Transverse colon (tissue), 4 donors: ENCODE results near the gene ZNF445. TPM values are rescaled to one million over a fixed set of nuclear protein-coding genes. Genes with fewer than 3 reads are reported as not detected.

Experiments used
- DNase-seq: peaks from one replicate; pipeline ENCODE4 v3.0.0-alpha.2; 2019
- H3K27ac ChIP-seq, 4 donors: fragments of 200-600 bp; sonication (generic); 2 replicates each; pipeline ENCODE4 v1.5.1; 2016 to 2018; ENCODE audit warnings: inconsistent platforms in 4 of 4
- H3K27me3 ChIP-seq: fragments of 200-600 bp; sonication (generic); 2 replicates; pipeline ENCODE4 v1.5.1; 2017; ENCODE audit warnings: inconsistent platforms
- H3K36me3 ChIP-seq, 4 donors: fragments of 200-600 bp; sonication (generic); 2 replicates each; pipeline ENCODE4 v1.5.1; 2017 to 2019; ENCODE audit warnings: inconsistent platforms in 4 of 4
- H3K4me1 ChIP-seq, 4 donors: fragments of 200-600 bp; sonication (generic); 2 replicates each; pipeline ENCODE4 v1.5.1; 2017 to 2020; ENCODE audit warnings: inconsistent platforms in 4 of 4
- H3K4me3 ChIP-seq, 4 donors: fragments of 200-600 bp; sonication (generic); 1 replicate in 1 of 4; 2 replicates in 3 of 4; pipeline versions ENCODE4 v1.5.1 to v1.6.1; 2017 to 2019; ENCODE audit warnings: inconsistent platforms in 4 of 4
- H3K9me3 ChIP-seq, 2 donors: fragments of 200-600 bp; sonication (generic); 2 replicates each; pipeline ENCODE4 v1.5.1; 2017 to 2019; ENCODE audit warnings: inconsistent platforms in 2 of 2
- CTCF ChIP-seq, 5 experiments: fragments of 200-600 bp in 3 of 5; fragments of 450-650 bp in 2 of 5; sonication (generic) in 3 of 5; IDR thresholded peaks; 1 replicate in 2 of 5; 2 replicates in 3 of 5; pipeline ENCODE4 v1.5.1; 2016 to 2017; ENCODE audit warnings: antibody characterized with exemption in 5 of 5, inconsistent platforms in 3 of 5, mild to moderate bottlenecking in 2 of 5, moderate library complexity in 1 of 5
- EP300 ChIP-seq: sonication (generic); formaldehyde crosslinking; IDR thresholded peaks from one replicate; pipeline ENCODE4 v1.6.1; 2017; ENCODE audit warnings: antibody characterized with exemption, low read depth
- POLR2A ChIP-seq: fragments of 450-650 bp; IDR thresholded peaks from one replicate; pipeline ENCODE4 v1.6.1; 2016; ENCODE audit warnings: antibody characterized with exemption, mild to moderate bottlenecking, moderate library complexity
- POLR2AphosphoS5 ChIP-seq, 3 donors: sonication (generic); formaldehyde crosslinking; IDR thresholded peaks; one replicate each; pipeline ENCODE4 v1.6.1; 2016; ENCODE audit warnings: antibody characterized with exemption in 3 of 3
- WGBS, 2 donors: methylation state at CpG; one replicate each; pipeline ENCODE4 v1.1.5; 2018; ENCODE audit warnings: low coverage in 1 of 2; 5-methylcytosine and 5-hydroxymethylcytosine counted together
- in situ Hi-C, 4 donors: fragments of 200-750 bp; cut with MboI; loops; one replicate each; pipeline versions ENCODE4 v1.15.0 to v1.15.1; 2017; ENCODE audit warnings: low sequenced_read_pairs in 3 of 4, low pct_ligation_motif_present in 1 of 4, low pct_unique_long_range_greater_than_20kb in 1 of 4
- intact Hi-C: fragments of 100-400 bp; cut with DNase I; formaldehyde crosslinking; loops from one replicate; pipeline ENCODE4 v1.15.1; 2023; ENCODE audit warnings: low total_unique reads
- total RNA-seq, 4 donors: library from RNA; depleted of rRNA; stranded (reverse); fragments of >200 nt; gene quantifications; one replicate each; pipeline ENCODE4 v1.1.0, GENCODE V29; 2016

The ZNF445 gene
- total RNA-seq, 4 donors from 2014 or later: 6.8 to 12.7 (median 8.6) TPM

GRCh38 chr3:44492496-44492895 lies 15.0 kb upstream of the ZNF445 start:
- H3K9me3 ChIP-seq: peaks cover 6 to 23% of the 10 kb centered on the region in 2 donors

GRCh38 chr3:44482721-44483120 lies 5.3 kb upstream of the ZNF445 start:
- TF ChIP-seq EP300 (no peak), POLR2AphosphoS5 (IDR thresholded peaks at IDR 0.05) (no peak), CTCF (IDR thresholded peaks at IDR 0.05) (no peak), POLR2A (no peak)
- intact Hi-C loops (no loop called here), in situ Hi-C loops (no loop called here)
- no peak overlapping the region for H3K4me3 ChIP-seq
- H3K4me1 ChIP-seq: peaks cover 0 to 4% (median 1%) of the 10 kb centered on the region in 4 donors
- H3K27ac ChIP-seq: no peak overlapping the region
- no peak for DNase-seq
- H3K9me3 ChIP-seq: peaks cover 0 to 4% of the 10 kb centered on the region in 2 donors
- no peaks in the 10 kb centered on the region for H3K36me3 ChIP-seq
- WGBS, 2 donors: 40 to 44% methylated on average over 1 of the region's 1 CpG
- no peaks in the 10 kb centered on the region for H3K27me3 ChIP-seq

More at GRCh38 chr3:44492496-44492895, 15.0 kb upstream of the ZNF445 start:
- no peaks in the 10 kb centered on the region for H3K27me3 ChIP-seq
- TF ChIP-seq EP300 (no peak), POLR2AphosphoS5 (IDR thresholded peaks at IDR 0.05) (no peak), CTCF (IDR thresholded peaks at IDR 0.05) (no peak)
- intact Hi-C loops (no loop called here), in situ Hi-C loops (no loop called here)
- H3K4me3 ChIP-seq: no peak overlapping the region
- DNase-seq: no peak
- 100% methylated on average over 1 of the region's 1 CpG; no CpG with 5 or more reads in 1 of the 2 donors for WGBS, 2 donors
- H3K36me3 ChIP-seq: peaks cover 0 to 32% (median 0%) of the 10 kb centered on the region in 4 donors
- no peaks in the 10 kb centered on the region for H3K4me1 ChIP-seq
- no peak overlapping the region for H3K27ac ChIP-seq

- intact Hi-C loops: loop anchor here (5.0 kb wide), 1 partner anchor 34 kb away; no protein-coding TSS in a partner anchor
- 80 to 92% methylated on average over 1 to 2 of the region's 2 CpGs for WGBS, 2 donors
- H3K27ac ChIP-seq: no peak overlapping the region
- H3K9me3 ChIP-seq: no peaks in the 10 kb centered on the region
- no peak for TF ChIP-seq POLR2AphosphoS5 (IDR thresholded peaks at IDR 0.05)
- no peak for TF ChIP-seq CTCF (IDR thresholded peaks at IDR 0.05)
- TF ChIP-seq EP300: no peak
- no peak for TF ChIP-seq POLR2A
- H3K27me3 ChIP-seq: no peaks in the 10 kb centered on the region
- peaks cover 5 to 29% (median 12%) of the 10 kb centered on the region in 4 donors for H3K4me1 ChIP-seq
- no peak overlapping the region for H3K4me3 ChIP-seq
- no peak for DNase-seq
- in situ Hi-C loops: no loop called here
- no peaks in the 10 kb centered on the region for H3K36me3 ChIP-seq
Observed at GRCh38 chr3:44478606-44479094, 1.2 kb upstream of the ZNF445 start.

- H3K9me3 ChIP-seq: no peaks in the 10 kb centered on the region
- H3K4me3 ChIP-seq: peak overlapping the region in 3 of 4 donors; percentile 80 to 88 (median 82)
- H3K4me1 ChIP-seq: peaks cover 5 to 29% (median 12%) of the 10 kb centered on the region in 4 donors
- intact Hi-C loops: loop anchor here (5.0 kb wide), 1 partner anchor 34 kb away; no protein-coding TSS in a partner anchor
- peak overlapping the region in 1 of 4 donors; percentile 85 for H3K27ac ChIP-seq
- no peaks in the 10 kb centered on the region for H3K27me3 ChIP-seq
- WGBS, 2 donors: 62% methylated on average over 4 of the region's 4 CpGs; no CpG with 5 or more reads in 1 of the 2 donors
- DNase-seq: no peak
- no peak for TF ChIP-seq POLR2A
- TF ChIP-seq EP300: no peak
- TF ChIP-seq CTCF (IDR thresholded peaks at IDR 0.05): no peak
- no peak for TF ChIP-seq POLR2AphosphoS5 (IDR thresholded peaks at IDR 0.05)
- no peaks in the 10 kb centered on the region for H3K36me3 ChIP-seq
- in situ Hi-C loops: no loop called here
Observed at GRCh38 chr3:44478055-44478468, 592 bp upstream of the ZNF445 start.
